PC-3 (cell line): Measurements from ENCODE around the gene UNC5C. TPM values are rescaled to one million over a fixed set of nuclear protein-coding genes. Genes with fewer than 3 reads are reported as not detected.

Source experiments
- ATAC-seq: fragments of 200-7000 bp; cut with Tn5 transposase; 2 replicates; pipeline ENCODE4 v1.9.1; 2020; ENCODE audit warnings: mild to moderate bottlenecking, moderate library complexity
- BruUV-seq: library from RNA; stranded (reverse); fragments of 400-500 nt; replicated peaks from 2 replicates; lab custom pipeline; 2021; lab: Mats Ljungman, UMichigan
- CTCF ChIA-PET: fragments of 300-600 bp; sonication (Branson Sonifier 250); formaldehyde crosslinking; loops from one replicate; lab custom pipeline; 2022; ENCODE audit warnings: antibody characterized with exemption; lab: Charles Lee
- POLR2A ChIA-PET: fragments of 300-600 bp; sonication (Branson Sonifier 250); formaldehyde crosslinking; loops from one replicate; lab custom pipeline; 2022; ENCODE audit warnings: antibody characterized with exemption; ENCODE audit not compliant: unreplicated experiment; lab: Charles Lee
- DNase-seq: peaks from one replicate; pipeline ENCODE4 v3.0.0-alpha.2; 2015
- H2AFZ ChIP-seq: fragments of 300-600 bp; sonication (generic); 2 replicates; pipeline ENCODE4 v1.6.0; 2016; ENCODE audit warnings: antibody characterized with exemption, low read length
- H3F3A ChIP-seq: fragments of 300-600 bp; sonication (generic); one replicate; pipeline ENCODE4 v1.6.0; 2017; ENCODE audit warnings: antibody characterized with exemption, low read length, control low read depth, mild to moderate bottlenecking; ENCODE audit not compliant: unreplicated experiment
- H3K27ac ChIP-seq: fragments of 300-600 bp; sonication (generic); 2 replicates; pipeline ENCODE4 v1.5.1; 2016; ENCODE audit warnings: mild to moderate bottlenecking, low read length
- H3K27me3 ChIP-seq: fragments of 300-600 bp; sonication (generic); 2 replicates; pipeline ENCODE4 v1.6.1; 2016; ENCODE audit warnings: low read length, mixed read lengths
- H3K36me3 ChIP-seq: fragments of 300-600 bp; sonication (generic); 2 replicates; pipeline ENCODE4 v1.6.1; 2016; ENCODE audit warnings: low read depth, mixed run types, low read length, mixed read lengths
- H3K4me1 ChIP-seq: fragments of 300-600 bp; sonication (generic); 2 replicates; pipeline ENCODE4 v1.5.1; 2016; ENCODE audit warnings: low read length; ENCODE audit not compliant: insufficient read depth
- H3K4me2 ChIP-seq: fragments of 300-600 bp; sonication (generic); 2 replicates; pipeline ENCODE4 v1.6.0; 2016; ENCODE audit warnings: low read length
- H3K4me3 ChIP-seq: fragments of 300-600 bp; sonication (generic); 2 replicates; pipeline ENCODE4 v1.5.1; 2016; ENCODE audit warnings: mild to moderate bottlenecking, low read length, mixed read lengths
- H3K79me2 ChIP-seq: fragments of 300-600 bp; sonication (generic); 2 replicates; pipeline ENCODE4 v1.6.1; 2017; ENCODE audit warnings: low read length, mixed read lengths
- H3K9ac ChIP-seq: fragments of 300-600 bp; sonication (generic); 2 replicates; pipeline ENCODE4 v1.6.0; 2016; ENCODE audit warnings: mild to moderate bottlenecking, low read length
- H3K9me2 ChIP-seq: fragments of 300-600 bp; sonication (generic); replicated peaks from 2 replicates; pipeline ENCODE4 v1.6.1; 2016; ENCODE audit warnings: mixed run types, low read length, mixed read lengths
- H3K9me3 ChIP-seq: fragments of 300-600 bp; sonication (generic); 2 replicates; pipeline ENCODE4 v1.6.1; 2016; ENCODE audit warnings: low read length, mixed read lengths
- H4K20me1 ChIP-seq: fragments of 300-600 bp; sonication (generic); 2 replicates; pipeline ENCODE4 v1.6.1; 2016; ENCODE audit warnings: low read length, mixed read lengths
- CTCF ChIP-seq: fragments of 300-600 bp; sonication (generic); conservative IDR thresholded peaks from 2 replicates; pipeline ENCODE4 v1.5.1; 2017; ENCODE audit warnings: antibody characterized with exemption, low read depth, mild to moderate bottlenecking, low read length
- EZH2 ChIP-seq: fragments of 300-600 bp; sonication (generic); IDR thresholded peaks from one replicate; pipeline ENCODE4 v1.6.1; 2017; ENCODE audit warnings: antibody characterized with exemption, mild to moderate bottlenecking, low read length; ENCODE audit not compliant: unreplicated experiment
- EZH2phosphoT487 ChIP-seq: fragments of 300-600 bp; sonication (generic); IDR thresholded peaks from 2 replicates; pipeline ENCODE4 v1.6.1; 2018; ENCODE audit warnings: mild to moderate bottlenecking, antibody characterized with exemption, low read length, borderline replicate concordance
- intact Hi-C: fragments of 100-400 bp; cut with micrococcal nuclease; formaldehyde crosslinking; loops from 2 replicates; pipeline ENCODE4 v1.9.0; 2023
- total RNA-seq: library from RNA; depleted of rRNA; stranded (reverse); fragments of >200 nt; gene quantifications from 2 replicates; pipeline ENCODE4 v1.2.3, GENCODE V29; 2014

The UNC5C gene
- total RNA-seq, 1 experiment from 2014 or later: not detected

GRCh38 chr4:95431678-95432077, 117.1 kb downstream of the UNC5C start:
- H3K9me2 ChIP-seq: no peaks in the 10 kb centered on the region
- no peaks in the 10 kb centered on the region for H3K9me3 ChIP-seq
- no TSS peak for BruUV-seq
- no peak overlapping the region for H2AFZ ChIP-seq
- H3K27me3 ChIP-seq: no peaks in the 10 kb centered on the region
- ChIA-PET POLR2A (no interaction called here), CTCF (no interaction called here)
- H3K36me3 ChIP-seq: no peaks in the 10 kb centered on the region
- ATAC-seq: no peak
- no peak overlapping the region for H3K9ac ChIP-seq
- no peaks in the 10 kb centered on the region for H3F3A ChIP-seq
- TF ChIP-seq EZH2 (no peak), CTCF (no peak), EZH2phosphoT487 (no peak)
- no peaks in the 10 kb centered on the region for H4K20me1 ChIP-seq
- H3K79me2 ChIP-seq: no peaks in the 10 kb centered on the region
- no peak for DNase-seq
- no peak overlapping the region for H3K4me3 ChIP-seq
- H3K4me1 ChIP-seq: no peaks in the 10 kb centered on the region
- intact Hi-C loops: no loop called here
- no peak overlapping the region for H3K4me2 ChIP-seq
- no peak overlapping the region for H3K27ac ChIP-seq

GRCh38 chr4:95429416-95429815, 119.4 kb downstream of the UNC5C start:
- BruUV-seq: no TSS peak
- H3K9me3 ChIP-seq: no peaks in the 10 kb centered on the region
- H3K27ac ChIP-seq: no peak overlapping the region
- no peak overlapping the region for H2AFZ ChIP-seq
- no peak overlapping the region for H3K4me3 ChIP-seq
- POLR2A ChIA-PET: no interaction called here
- no peak overlapping the region for H3K9ac ChIP-seq
- intact Hi-C loops: no loop called here
- H3K4me1 ChIP-seq: no peaks in the 10 kb centered on the region
- TF ChIP-seq EZH2phosphoT487 (no peak), CTCF (no peak), EZH2 (no peak)
- CTCF ChIA-PET: no interaction called here
- H3K27me3 ChIP-seq: no peaks in the 10 kb centered on the region
- no peaks in the 10 kb centered on the region for H4K20me1 ChIP-seq
- no peaks in the 10 kb centered on the region for H3K9me2 ChIP-seq
- no peaks in the 10 kb centered on the region for H3K36me3 ChIP-seq
- ATAC-seq (no peak), DNase-seq (no peak)
- H3K4me2 ChIP-seq: no peak overlapping the region
- H3K79me2 ChIP-seq: no peaks in the 10 kb centered on the region
- no peaks in the 10 kb centered on the region for H3F3A ChIP-seq

GRCh38 chr4:95428291-95429070, 120.3 kb downstream of the UNC5C start:
- POLR2A ChIA-PET: no interaction called here
- intact Hi-C loops: no loop called here

More at GRCh38 chr4:95428291-95429070, 120.3 kb downstream of the UNC5C start:
- Histone ChIP-seq H3K9ac (no peak overlapping the region), H3K27ac (no peak overlapping the region), H3K9me2 (no peaks in the 10 kb centered on the region), H3K36me3 (no peaks in the 10 kb centered on the region), H3K9me3 (no peaks in the 10 kb centered on the region), H3K4me3 (no peak overlapping the region), H4K20me1 (no peaks in the 10 kb centered on the region), H3K27me3 (no peaks in the 10 kb centered on the region), H3K79me2 (no peaks in the 10 kb centered on the region), H3K4me2 (no peak overlapping the region), H3F3A (no peaks in the 10 kb centered on the region), H3K4me1 (no peaks in the 10 kb centered on the region), H2AFZ (no peak overlapping the region)
- ATAC-seq (no peak), DNase-seq (no peak)
- BruUV-seq: no TSS peak
- CTCF ChIA-PET: no interaction called here
- TF ChIP-seq CTCF: no peak
- TF ChIP-seq EZH2: no peak
- TF ChIP-seq EZH2phosphoT487: no peak
